ENCODE results near the gene SLC13A5.
A peak's percentile ranks its signal among the peaks of the same experiment; 100 is the strongest.
"Not testable (repeated sequence)": the region's sequence is repeated elsewhere in the genome, so short reads cannot be mapped to it uniquely, and the experiment has no call there.

Gene SLC13A5

DNA sequence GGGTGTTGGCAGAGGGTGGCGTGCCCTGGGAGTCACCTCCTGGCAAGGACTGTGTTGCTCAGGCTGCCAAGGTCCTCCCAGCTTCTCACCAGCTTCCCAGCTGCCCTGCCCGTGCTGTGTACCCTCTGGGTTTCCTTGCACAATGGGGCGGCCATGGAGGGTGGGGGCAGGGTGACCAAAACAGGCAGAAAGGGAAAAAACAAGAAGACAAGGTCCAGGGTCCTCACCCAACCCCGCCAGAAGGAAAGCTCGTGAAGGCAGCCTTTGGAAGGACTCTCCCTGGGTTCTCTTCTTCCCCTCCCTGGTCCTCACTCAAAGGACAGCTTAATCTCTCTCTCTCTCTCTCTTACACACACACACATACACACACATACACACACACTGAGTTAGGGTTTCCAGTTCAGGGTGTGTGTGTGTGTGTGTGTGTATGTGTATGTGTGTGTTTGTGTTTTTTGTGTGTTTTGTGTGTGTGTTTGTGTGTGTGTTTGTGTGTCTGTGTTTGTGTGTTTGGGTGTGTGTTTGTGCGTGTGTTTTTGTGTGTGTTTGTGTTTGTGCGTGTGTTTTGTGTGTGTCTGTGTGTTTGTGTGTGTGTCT is 2.0 kb downstream of the SLC13A5 start:
- no peak for DNase-seq (ENCODE audit: low spot score)

DNA sequence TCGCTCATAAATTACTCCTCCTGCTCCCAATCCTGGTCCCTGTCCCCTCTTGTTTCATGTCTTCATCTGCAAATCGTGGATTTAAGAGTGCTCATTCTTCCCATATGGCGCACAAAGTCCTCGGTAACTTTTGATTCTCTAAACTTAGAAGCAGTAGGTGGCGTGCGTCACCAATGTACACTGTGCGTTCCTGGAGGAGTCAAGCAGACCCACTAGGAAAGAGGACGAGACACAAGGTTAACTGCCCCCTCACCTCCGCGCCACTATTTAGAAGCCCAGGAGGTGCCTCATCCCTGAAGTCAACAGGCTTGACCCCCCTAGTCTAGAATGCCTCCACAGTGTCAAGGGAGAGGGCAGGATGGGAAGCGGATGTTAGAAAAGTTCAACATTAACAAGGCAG is 2.9 kb downstream of the SLC13A5 start:
- DNase-seq (ENCODE audit: low spot score), result no peak

DNA sequence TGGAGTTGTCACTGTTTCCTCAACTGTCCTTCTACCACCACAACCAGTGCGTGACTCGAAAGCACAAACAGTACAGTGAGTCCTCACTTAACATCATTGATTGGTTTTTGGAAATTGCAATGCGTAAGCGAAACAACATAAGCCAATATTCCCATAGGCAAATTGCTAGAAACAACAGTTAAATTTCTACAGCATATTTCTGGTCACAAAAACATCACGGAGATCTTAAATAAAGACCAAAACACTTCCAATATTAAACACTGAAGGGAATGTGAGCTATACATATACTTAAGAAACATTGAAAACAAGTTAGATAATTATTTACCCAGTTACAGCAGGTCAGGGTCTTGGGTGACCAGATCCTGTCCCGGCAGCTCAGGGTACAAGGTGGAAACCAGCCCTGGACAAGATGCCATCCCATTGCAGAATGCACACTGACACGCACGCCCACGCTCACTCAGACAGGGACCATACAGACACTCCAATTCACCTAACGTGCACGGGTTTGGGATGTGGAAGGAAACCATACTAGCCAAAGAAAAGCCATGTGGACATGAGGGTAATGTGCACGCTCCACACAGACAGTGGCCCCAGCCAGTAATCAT is 4.7 kb downstream of the SLC13A5 start:
- DNase-seq (ENCODE audit: low spot score), result no peak

DNA sequence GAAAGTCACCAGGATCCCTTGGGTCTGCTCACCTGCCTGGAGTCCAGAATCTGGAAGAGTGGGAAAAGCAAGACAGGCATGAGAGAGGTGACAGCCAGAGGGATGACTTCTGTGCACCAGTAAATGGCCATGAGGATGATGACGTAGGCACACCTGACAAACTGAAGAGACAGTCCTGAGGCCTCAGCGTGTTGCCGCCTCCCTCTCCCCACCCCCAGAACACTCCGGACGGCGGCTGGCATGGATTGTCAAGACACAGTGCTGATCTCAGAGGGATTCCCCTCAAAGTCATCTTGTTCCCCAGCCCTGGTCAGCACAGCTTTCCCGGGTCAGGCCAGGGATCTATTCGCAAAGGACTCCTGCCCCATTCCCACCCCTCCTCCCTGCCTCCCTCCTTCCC is 6.2 kb downstream of the SLC13A5 start:
- DNase-seq (ENCODE audit: low spot score), result no peak

DNA sequence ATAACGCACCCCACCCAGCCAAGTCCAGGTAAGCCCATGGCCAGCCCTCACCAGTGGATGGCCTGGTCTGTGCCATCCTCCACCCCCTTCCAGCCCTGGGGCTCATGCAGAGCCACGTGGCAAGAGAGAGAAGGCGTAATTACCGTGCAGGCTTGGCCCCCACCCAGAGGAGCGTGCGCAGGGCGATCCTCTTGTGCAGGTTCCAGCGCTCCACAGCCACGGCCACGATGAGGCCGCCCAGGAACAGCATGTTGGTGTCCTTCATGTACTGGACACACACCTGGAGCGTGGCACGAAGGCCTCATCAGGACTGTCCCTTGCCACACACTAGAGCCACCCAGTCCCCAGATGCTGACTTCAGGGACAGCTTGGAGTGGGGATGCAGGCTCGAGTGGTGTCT is 6.7 kb downstream of the SLC13A5 start:
- no peak for DNase-seq (ENCODE audit: low spot score)

DNA sequence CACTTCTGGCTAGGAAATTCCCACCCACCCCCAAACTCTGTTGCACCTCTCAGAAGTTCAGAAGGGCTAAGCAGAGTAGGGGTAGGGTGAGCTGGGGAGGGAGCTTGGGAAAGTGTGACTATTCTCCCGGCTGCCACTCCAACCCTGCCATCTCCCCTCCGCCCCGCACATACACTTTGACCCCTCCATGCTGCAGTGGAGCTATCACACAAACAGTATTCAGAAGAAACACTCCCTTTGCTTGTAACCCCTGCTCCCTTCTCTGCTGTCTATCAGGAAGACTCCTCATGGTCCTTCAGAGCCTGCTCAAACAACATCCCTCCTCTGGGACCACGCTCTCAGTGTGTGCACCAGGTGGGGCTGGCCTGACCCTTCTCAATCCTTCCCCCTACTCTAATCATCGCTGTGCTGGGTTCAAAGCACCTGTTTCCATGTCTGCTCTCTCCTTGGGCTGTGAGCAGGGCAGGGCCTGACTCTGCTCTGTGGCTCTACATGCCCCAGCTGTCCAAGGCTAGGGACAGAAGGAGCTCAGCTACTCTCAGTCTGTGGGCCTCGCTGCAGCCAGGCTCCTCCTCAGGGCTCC is 8.6 kb downstream of the SLC13A5 start:
- no peak for DNase-seq (ENCODE audit: low spot score)

DNA sequence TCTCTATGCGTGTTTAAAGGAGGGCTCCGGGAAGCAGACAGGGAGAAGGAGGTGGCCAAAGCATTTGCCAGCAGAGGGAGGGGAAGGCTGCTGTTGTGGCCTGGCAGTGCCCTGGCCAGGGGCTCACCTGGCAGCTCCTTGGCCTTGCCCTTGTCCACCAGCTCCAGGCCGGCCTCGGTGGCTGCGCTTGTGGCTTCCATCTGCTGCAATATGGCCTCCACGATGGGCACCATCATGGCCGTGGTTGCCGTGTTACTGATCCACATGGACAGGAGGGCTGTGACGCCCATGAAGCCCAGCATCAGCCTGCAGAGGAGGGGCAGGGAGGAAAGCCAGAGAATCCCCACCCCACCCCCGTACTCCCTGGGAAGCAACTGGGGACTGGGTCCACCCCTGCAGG is 9.4 kb downstream of the SLC13A5 start:
- DNase-seq (ENCODE audit: low spot score), result no peak

DNA sequence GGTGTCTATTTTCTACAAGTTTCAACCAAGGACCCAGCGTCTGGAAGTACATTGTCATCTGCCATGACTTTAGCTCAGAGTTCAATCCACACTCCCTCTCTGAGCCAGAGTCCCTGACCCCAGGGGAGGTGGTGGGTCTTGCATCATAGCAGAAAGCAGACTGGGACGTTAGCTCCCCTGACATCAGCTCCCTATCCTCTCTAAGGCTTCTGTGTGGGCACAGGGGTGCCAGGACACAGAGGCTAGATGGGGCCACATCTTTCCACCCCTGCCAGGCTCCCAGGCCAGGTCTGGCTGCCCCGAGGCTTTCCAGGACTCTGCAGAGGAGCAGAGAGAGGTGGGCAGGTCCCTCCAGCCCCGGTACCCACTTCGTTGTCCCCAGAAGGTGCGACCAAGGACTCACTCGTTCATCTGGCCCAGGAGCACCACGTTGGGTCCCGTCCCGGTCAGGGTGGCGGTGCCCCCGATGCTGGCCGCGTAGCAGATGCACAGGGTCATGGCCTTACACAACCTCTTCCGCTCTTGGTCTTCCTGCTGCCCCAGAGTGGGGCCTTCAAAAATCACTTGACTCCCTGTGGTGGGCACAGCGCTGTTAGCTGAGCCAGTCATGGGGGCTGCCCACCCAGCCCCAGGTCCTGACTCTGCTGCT is 10.5 kb downstream of the SLC13A5 start:
- DNase-seq (ENCODE audit: low spot score), result no peak

DNA sequence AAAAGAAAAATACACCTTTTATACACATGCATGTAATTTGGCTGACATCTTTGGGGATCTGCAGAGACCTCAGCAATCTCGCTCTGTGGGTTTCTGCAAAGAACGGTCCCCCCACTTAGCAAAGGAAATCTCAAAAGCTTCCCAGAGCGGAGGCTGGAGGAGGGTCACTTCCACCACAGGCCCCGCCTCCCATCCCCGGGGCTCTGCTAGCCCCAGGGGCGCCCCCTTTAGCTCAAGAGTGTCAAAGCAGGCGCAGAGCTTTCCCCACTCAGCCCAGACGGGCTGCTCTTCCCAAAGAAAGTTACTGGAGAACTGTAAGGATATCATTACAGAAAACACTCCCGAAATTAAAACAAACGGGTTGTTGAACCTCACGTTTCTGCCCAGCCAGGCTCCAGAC is 11.4 kb downstream of the SLC13A5 start:
- DNase-seq (ENCODE audit: low spot score), result peak; percentile 40

DNA sequence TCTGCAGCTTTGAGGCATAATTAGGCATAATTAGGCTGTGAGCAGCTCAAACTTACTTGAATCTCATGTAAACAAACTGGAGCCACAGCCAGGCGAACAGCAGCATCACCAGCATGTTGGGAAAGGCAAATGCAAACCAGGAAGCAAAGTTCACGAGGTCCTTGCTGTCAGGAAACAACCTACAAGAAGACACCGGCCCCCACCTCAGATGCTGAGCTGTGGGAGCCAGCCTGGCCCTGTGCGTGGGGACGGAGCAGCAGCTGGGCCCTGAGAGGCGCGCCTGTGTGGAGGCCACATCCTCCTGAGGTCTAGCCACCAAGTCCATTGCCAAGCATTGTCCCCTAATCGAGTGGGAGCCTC is 12.2 kb downstream of the SLC13A5 start:
- DNase-seq (ENCODE audit: low spot score), result no peak

DNA sequence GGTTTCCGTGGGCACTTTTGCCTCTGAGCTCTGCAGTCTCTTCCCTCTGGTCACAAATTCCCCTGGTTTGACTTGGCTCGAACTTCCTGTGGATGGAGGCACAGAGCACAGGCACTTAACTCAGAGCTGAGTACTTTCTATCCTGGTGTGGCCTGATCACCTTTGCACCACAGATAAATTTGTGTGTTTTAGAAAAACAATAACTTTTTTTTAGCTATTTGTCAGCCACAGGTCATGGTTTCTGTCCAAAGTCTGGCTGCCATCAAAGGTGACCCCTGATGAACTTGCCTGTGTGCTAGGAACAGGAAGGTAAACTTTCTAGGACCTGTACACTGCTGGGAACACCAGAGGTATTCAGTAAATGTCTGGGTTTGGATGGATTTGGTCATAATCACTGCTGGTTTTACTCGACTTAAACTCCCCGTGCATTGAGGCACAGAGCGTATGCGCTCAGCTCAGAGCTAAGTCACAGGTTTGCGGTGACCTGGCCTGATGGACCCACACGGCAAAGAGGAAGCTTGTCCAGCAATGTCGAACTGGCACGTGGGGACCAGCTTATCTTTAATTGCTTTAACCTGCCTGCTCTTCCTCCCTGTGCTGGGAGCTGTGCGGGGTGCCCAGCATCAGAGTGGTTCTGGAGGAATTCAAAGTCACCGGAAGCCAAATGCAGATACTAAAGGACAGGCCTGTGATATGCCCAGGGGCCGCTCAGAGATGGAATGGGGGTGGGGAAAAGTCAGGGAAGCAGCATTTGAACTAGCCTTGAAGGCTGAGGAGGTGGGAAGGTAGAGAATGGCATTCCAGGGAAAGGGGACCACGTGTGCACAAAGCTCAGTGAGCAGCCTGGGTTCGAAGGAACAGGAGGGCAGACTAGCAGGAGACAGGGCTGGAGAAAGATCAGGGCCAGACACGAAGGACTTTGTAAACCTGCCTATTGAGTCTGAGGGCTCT is 12.9 kb downstream of the SLC13A5 start:
- no peak for DNase-seq (ENCODE audit: low spot score)

DNA sequence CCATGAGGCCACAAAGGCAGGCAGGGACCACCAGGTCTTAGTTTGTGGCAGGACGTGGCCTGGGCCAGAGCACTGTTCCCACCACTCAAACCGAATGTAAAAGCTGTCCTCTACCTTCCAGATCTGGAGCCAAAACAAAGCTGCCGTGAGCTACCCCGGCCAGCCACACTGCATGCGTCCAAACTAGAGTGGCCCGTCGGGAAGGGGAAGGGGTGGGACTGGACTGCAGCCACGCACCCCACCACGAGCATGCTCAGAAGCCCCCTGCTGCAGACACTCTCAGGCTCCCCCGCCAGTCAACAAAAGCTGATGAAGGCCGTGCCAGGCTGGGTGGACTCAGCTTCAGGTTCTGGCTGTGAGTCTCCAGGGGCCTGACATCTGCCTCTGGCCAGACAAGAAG is 15.2 kb downstream of the SLC13A5 start:
- no peak for DNase-seq (ENCODE audit: low spot score)

DNA sequence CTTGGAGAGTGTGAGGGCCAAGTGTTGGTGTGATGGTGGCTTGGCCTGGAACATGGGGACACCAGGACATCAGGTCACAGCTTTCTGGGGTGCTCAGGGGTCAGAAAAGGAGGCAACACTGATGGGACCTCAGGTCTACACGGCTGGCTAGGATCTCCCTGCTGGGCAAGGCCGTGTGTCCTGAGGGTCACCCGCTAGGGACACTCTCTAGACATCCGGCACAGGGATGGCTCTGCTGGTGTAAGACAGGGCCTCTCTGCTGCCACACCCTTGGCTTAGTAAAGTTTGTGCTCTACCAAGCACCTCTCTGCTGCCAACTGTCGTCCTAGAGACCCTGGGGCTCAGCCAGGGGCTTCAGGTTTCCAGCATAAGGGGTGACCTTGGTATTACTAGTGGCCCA is 16.3 kb downstream of the SLC13A5 start:
- DNase-seq (ENCODE audit: low spot score), result no peak

DNA sequence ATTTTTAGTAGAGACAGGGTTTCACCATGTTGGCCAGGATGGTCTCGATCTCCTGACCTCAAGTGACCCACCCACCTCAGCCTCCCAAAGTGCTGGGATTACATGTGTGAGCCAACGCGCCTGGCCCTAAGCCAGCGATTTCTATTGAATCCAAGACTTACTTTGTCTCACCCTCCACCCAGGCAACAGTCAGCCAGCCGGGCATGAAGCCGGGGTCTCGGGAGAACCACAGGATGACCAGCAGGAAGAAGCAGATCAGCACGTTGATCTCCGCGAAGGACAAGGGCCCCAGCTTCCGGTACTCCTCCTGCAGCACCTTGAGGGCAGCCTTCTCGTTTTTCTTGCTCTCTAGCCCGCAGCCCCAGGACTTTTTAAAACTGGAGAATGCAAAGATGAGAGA is 17.6 kb downstream of the SLC13A5 start:
- DNase-seq (ENCODE audit: low spot score), result no peak

DNA sequence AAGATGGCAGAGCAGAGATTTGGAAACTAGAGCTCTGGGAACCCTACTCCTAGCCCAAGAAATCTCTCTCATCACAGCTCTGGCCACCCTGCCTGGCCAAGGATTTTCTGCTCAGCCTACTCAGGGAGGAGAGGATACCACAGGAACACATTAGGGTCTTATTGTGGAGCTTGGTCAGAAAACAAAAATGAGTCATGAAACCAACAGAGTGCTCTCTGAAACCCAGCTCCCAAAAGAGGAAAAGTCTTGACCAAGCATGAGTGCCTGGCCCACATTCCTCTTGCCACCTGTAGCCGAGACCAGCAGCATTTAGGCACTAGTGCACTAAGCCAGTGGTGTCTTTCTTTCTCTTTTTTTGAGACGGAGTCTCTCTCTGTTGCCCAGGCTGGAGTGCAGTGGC is 18.1 kb downstream of the SLC13A5 start:
- no peak for DNase-seq (ENCODE audit: low spot score)

DNA sequence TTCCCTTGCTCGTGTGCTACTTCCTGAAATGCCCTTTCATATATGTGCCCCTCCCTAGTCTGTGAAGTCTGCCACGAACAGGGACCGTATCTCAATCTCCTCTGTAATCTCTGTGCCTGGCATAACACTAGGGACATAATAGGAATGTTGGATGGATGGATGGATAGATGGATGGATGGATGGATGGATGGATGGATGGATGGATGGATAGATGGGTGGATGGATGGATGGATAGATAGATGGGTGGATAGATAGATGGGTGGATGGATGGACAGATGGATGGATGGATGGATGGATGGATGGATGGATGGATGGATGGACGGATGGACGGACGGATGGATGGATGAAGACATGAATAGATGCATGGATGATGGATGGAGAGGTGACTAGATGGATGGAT is 21.2 kb downstream of the SLC13A5 start:
- DNase-seq (ENCODE audit: low spot score), result not testable (repeated sequence)

DNA sequence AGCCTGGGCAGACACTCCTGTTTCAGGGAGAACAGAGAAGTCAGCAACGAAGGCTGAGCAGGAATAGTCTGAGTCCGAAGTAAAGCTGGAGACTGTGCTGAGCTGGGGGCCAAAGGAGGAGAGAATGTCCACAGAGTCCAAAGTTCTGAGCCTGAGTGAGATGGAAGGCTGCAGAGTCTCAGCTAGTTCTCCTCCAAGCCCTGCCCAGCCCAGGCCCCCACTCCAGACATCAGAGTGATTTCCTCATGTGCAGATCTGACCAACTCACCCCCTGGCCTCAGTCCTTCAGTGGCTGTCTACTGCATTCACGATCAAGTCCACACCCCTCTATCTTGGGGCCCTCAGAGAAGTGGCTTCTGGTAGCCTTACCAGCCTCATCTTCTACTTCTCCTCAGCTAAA is 21.6 kb downstream of the SLC13A5 start:
- no peak for DNase-seq (ENCODE audit: low spot score)

DNA sequence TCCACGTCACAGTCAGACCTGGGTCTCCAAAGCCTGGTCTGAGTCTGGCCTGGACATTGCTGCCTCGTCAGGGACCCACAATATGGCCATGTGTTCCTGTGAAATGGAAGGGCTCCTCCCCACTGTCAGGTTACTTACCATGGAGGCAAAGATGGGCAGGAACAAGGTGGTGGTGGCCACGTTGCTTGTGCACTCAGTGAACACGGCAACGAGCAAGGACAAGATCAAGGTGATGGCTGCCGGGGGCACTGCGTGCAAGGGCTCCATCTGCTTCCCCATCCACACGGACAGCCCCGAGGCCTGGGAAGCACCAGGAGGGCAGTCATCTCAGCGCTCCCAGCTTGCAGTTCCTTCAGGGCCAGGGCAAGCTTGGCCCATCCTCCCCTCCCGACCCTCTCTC is 22.5 kb downstream of the SLC13A5 start:
- no peak for DNase-seq (ENCODE audit: low spot score)

DNA sequence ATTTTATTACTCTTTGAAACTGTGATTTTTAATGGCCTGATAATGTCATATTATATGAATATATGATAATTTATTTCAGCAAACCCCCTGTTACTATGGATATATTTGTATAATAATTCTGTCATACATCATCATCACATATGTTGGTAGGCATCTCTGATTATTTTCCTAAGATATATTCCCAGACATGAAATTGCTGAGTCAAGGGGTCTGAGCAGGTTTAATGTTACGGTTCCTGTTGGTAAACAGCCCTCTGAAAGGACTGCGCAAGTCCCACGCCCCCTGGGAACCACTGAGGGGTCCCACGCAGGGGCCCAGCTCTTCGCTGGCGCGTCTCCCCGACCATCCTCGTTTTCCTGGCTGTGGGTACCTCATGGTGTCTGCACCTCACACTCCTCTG is 24.2 kb downstream of the SLC13A5 start:
- DNase-seq (ENCODE audit: low spot score), result no peak

DNA sequence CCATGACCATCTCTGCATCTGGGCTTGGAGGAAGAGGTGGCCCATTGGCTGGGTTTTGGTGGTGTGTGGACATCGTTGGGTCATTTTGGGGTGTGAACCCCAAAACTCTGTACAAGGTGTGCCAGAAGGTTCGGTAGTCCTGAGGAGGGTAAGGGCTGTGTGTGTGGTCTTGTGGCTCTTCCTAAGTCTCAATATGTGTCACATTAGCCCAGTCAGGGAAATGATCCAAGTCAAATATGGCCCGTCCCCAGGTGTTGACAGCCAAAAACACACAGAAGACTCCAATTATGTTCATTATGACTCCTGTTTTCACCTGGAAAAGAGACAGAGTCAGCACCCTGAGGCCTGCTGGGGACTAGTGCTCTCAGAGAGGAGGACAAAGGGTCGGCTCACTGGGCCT is 27.1 kb downstream of the SLC13A5 start:
- DNase-seq (ENCODE audit: low spot score), result no peak

DNA sequence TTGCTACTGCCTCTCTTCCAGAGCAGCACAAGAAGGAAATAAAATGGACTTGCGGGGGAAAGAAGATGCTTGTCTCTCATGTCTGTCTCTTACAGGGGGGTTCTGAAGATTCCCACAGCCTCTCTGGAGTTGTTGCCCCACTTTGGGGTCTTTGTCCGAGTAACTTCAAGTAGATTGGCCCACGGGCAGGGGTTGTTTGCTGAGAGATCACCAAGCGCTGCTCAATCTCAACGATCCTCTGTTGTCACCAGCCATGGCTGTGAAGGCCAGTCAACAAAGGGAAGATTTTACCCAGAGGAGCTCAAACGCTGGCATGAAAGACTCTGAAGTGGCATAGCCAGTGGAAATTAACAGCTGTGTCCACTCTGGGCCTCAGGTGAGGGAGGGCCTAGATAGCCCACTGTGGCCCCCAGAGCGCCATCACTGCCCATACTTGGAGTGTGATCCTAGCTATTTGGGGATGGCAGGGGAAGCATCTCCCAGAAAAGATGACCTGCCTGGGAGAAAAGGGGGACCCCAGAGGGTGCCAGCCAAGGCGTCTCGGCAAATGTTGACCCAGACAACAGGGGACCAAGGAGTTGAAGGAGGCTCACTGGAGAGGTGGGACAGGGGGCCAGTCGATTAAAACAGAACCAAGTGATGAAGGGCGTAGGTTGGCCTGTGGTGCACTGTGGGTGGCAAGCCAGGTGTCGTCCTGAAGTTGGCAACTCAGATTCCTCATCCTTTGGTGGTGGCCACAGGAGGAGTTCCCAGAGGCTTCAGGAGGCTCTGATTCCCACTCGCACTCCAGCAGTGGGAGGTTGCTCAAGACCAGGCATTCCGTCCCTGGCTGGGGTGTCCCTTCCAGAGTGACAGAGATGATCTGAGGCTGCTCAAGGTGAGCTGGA is 28.0 kb downstream of the SLC13A5 start:
- DNase-seq (ENCODE audit: low spot score), result no peak

DNA sequence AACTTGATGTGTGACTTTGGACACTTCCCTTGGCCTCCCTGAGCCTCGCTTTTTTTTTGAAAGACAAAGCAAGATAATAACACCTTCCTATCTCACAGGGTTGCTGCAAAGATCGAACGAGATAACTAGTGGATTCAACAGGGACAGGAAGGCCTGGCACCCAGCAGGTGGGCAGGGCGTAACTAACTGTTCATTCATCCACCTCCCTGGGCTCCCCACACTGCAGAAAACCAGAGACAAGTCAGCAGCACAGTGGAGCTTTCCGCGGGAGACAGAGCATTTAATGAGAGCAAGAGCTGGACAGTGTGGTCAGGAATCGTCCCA is 28.7 kb downstream of the SLC13A5 start:
- no peak for DNase-seq (ENCODE audit: low spot score)
